Prostate gland (tissue), 2 donors: Measurements from ENCODE around the gene DEDD.

ENCODE experiments used
- CTCF ChIP-seq, 4 experiments: fragments of 200-600 bp in 2 of 4; fragments of 450-650 bp in 2 of 4; sonication (generic) in 2 of 4; IDR thresholded peaks; 1 replicate in 3 of 4; 2 replicates in 1 of 4; pipeline ENCODE4 v1.5.1; 2016 to 2019; ENCODE audit warnings: antibody characterized with exemption in 4 of 4, mild to moderate bottlenecking in 2 of 4, moderate library complexity in 2 of 4
- POLR2A ChIP-seq: fragments of 450-650 bp; IDR thresholded peaks from one replicate; pipeline ENCODE4 v1.6.1; 2016; ENCODE audit warnings: antibody characterized with exemption, mild to moderate bottlenecking

- TF ChIP-seq POLR2A, result no peak
- TF ChIP-seq CTCF (IDR thresholded peaks at IDR 0.05), result no peak
Measured at GRCh38 chr1:161127649-161128048, 4.8 kb downstream of the DEDD start.
